SK-N-SH treated with all-trans-retinoic acid at 6 μM for 48 hours (cell line): ENCODE results near the gene NEIL3.

ENCODE experiments used
- ARNTL ChIP-seq: fragments of 450-650 bp; formaldehyde crosslinking; IDR thresholded peaks from 2 replicates; pipeline ENCODE4 v1.5.0; 2020; ENCODE audit warnings: low read depth, mild to moderate bottlenecking, moderate library complexity, borderline replicate concordance
- BACH2 ChIP-seq: fragments of 250-450 bp; sonication (Bioruptor Pico); IDR thresholded peaks from 2 replicates; pipeline ENCODE4 v1.9.0; 2021; ENCODE audit warnings: mild to moderate bottlenecking, borderline replicate concordance
- CREB5 ChIP-seq: fragments of 250-450 bp; sonication (Bioruptor Pico); IDR thresholded peaks from 2 replicates; pipeline ENCODE4 v1.5.1; 2020; ENCODE audit warnings: low read depth, mild to moderate bottlenecking, moderate library complexity
- CSRNP3 ChIP-seq: fragments of 250-450 bp; sonication (Bioruptor Pico); IDR thresholded peaks from 2 replicates; pipeline ENCODE4 v1.5.1; 2021; ENCODE audit warnings: mild to moderate bottlenecking, moderate library complexity
- GLIS3 ChIP-seq: fragments of 250-450 bp; sonication (Bioruptor Pico); IDR thresholded peaks from 2 replicates; pipeline ENCODE4 v1.5.0; 2020; ENCODE audit warnings: mild to moderate bottlenecking, moderate library complexity
- OSR1 ChIP-seq: fragments of 250-450 bp; sonication (Bioruptor Pico); IDR thresholded peaks from 2 replicates; pipeline ENCODE4 v1.8.0; 2022; ENCODE audit warnings: moderate library complexity, mild to moderate bottlenecking, inconsistent platforms
- PATZ1 ChIP-seq: fragments of 250-450 bp; sonication (Bioruptor Pico); IDR thresholded peaks from 2 replicates; pipeline ENCODE4 v1.8.0; 2020; ENCODE audit warnings: mild to moderate bottlenecking, moderate library complexity, borderline replicate concordance
- POU6F1 ChIP-seq: fragments of 250-450 bp; sonication (Bioruptor Pico); IDR thresholded peaks from 2 replicates; pipeline ENCODE4 v1.8.0; 2021; ENCODE audit warnings: low read depth, mild to moderate bottlenecking, moderate library complexity, borderline replicate concordance
- RARB ChIP-seq: fragments of 250-450 bp; sonication (Bioruptor Pico); IDR thresholded peaks from 2 replicates; pipeline ENCODE4 v1.8.0; 2021; ENCODE audit warnings: mild to moderate bottlenecking, moderate library complexity
- TCF4 ChIP-seq: fragments of 250-450 bp; sonication (Bioruptor Pico); IDR thresholded peaks from 2 replicates; pipeline ENCODE4 v1.8.0; 2021; ENCODE audit warnings: mild to moderate bottlenecking, moderate library complexity, borderline replicate concordance
- TSHZ2 ChIP-seq: fragments of 250-450 bp; sonication (Bioruptor Pico); IDR thresholded peaks from 2 replicates; pipeline ENCODE4 v1.5.0; 2020; ENCODE audit warnings: mild to moderate bottlenecking, moderate library complexity
- ZFP3 ChIP-seq: fragments of 250-450 bp; sonication (Bioruptor Pico); IDR thresholded peaks from 2 replicates; pipeline ENCODE4 v1.5.0; 2020; ENCODE audit warnings: mild to moderate bottlenecking, moderate library complexity
- ZFP30 ChIP-seq: fragments of 450-650 bp; formaldehyde crosslinking; IDR thresholded peaks from 2 replicates; pipeline ENCODE4 v1.5.0; 2022; ENCODE audit warnings: mild to moderate bottlenecking, moderate library complexity
- ZNF8 ChIP-seq: fragments of 450-650 bp; formaldehyde crosslinking; IDR thresholded peaks from 2 replicates; pipeline ENCODE4 v1.5.0; 2020; ENCODE audit warnings: mild to moderate bottlenecking, moderate library complexity

GRCh38 chr4:177322881-177323280, 13.2 kb downstream of the NEIL3 start:
- no peak; the same call in 1 of the 2 replicates for TF ChIP-seq CSRNP3
- TF ChIP-seq PATZ1, result no peak
- no peak for TF ChIP-seq ZFP30 (CRISPR knock-in tag)
- no peak for TF ChIP-seq BACH2
- TF ChIP-seq POU6F1, result no peak
- TF ChIP-seq ARNTL, result no peak
- no peak for TF ChIP-seq ZFP3 (CRISPR knock-in tag)
- no peak for TF ChIP-seq RARB (CRISPR knock-in tag)
- TF ChIP-seq TCF4, result no peak
- TF ChIP-seq OSR1, result no peak
- TF ChIP-seq GLIS3, result no peak
- TF ChIP-seq ZNF8 (CRISPR knock-in tag), result no peak
- no peak for TF ChIP-seq TSHZ2
- TF ChIP-seq CREB5 (CRISPR knock-in tag), result no peak
